Measurements from ENCODE around the gene LDB2.
"Not testable (repeated sequence)": the region's sequence is repeated elsewhere in the genome, so short reads cannot be mapped to it uniquely, and the experiment has no call there.

LDB2 gene

GRCh38 chr4:16655111-16655510 lies 243.3 kb downstream of the LDB2 start:
- no peaks in the 10 kb centered on the region for H3K9me3 ChIP-seq (ENCODE audit: control insufficient read depth, low read length)
- WGBS, 2 experiments (ENCODE audit: insufficient coverage in 2 of 2), result 100% methylated on average over 1 to 2 of the region's 3 CpGs
- no peak overlapping the region for H3K4me3 ChIP-seq (ENCODE audit: extremely low read depth, insufficient read depth, low read length, poor library complexity, severe bottlenecking)
- no peak overlapping the region for H3K27ac ChIP-seq (ENCODE audit: low read depth, low read length, severe bottlenecking)
- H3K36me3 ChIP-seq (ENCODE audit: control insufficient read depth, insufficient read depth, low read length), result peaks cover 12% of the 10 kb centered on the region
- no peaks in the 10 kb centered on the region for H3K4me1 ChIP-seq (ENCODE audit: control insufficient read depth, insufficient read depth, low read length, poor library complexity, severe bottlenecking)

DNA sequence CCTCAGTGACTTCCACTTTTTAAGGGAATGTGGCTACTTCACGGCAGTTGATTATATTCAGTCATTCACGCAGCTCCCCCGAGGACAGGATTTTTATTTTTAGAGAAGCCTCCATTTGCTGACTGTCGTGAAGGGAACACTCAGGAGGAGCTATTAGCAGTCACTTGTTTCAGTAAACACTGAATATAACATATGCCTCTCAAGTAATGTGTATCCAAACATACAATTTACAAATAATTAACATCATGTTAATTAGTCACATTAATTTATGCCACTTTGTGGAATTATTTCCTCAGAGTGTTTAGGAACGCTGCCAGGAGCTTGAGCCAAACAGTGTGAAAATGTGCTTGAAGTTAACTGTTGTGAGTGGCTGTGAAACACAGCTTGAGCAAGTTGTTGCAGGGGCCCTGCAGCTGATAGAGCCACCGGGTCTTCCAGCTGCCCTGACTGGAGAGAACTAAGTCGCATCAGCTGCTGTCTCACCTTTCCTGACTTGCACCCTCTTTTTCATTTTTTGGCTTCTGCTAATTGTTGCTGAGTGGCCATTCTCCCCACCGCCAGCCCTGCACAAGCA lies 245.6 kb downstream of the LDB2 start:
- peaks cover 7% of the 10 kb centered on the region for H3K36me3 ChIP-seq (ENCODE audit: control insufficient read depth, insufficient read depth, low read length)
- H3K4me3 ChIP-seq (ENCODE audit: extremely low read depth, insufficient read depth, low read length, poor library complexity, severe bottlenecking), result no peak overlapping the region
- H3K4me1 ChIP-seq (ENCODE audit: control insufficient read depth, insufficient read depth, low read length, poor library complexity, severe bottlenecking), result no peaks in the 10 kb centered on the region
- 98 to 100% methylated on average over 6 to 7 of the region's 8 CpGs for WGBS, 2 experiments (ENCODE audit: insufficient coverage in 2 of 2)
- H3K27ac ChIP-seq (ENCODE audit: low read depth, low read length, severe bottlenecking), result no peak overlapping the region
- H3K9me3 ChIP-seq (ENCODE audit: control insufficient read depth, low read length), result no peaks in the 10 kb centered on the region

DNA sequence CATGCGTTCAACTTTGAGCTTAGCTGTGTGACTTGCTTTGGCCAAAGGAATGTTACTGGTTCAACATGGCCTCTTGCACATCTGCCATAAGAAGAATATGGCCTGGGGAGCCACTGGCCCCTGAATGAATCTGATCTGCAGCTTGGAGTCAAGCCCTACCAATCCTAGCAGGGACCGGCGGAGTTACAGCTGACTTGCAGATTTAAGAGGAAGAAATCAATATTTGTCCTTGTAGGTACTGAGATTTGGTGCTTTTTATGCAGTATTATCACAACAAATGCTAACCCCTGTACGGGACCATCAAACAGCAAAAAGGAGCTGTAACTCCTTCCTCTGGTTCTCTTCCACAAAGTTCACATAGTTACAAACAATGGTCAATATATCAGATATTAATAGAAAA lies 252.0 kb downstream of the LDB2 start:
- H3K36me3 ChIP-seq (ENCODE audit: control insufficient read depth, insufficient read depth, low read length), result peaks cover 5% of the 10 kb centered on the region
- H3K27ac ChIP-seq (ENCODE audit: low read depth, low read length, severe bottlenecking), result no peak overlapping the region
- WGBS, 2 experiments (ENCODE audit: insufficient coverage in 2 of 2), result 100% methylated on average over 1 to 3 of the region's 4 CpGs
- H3K9me3 ChIP-seq (ENCODE audit: control insufficient read depth, low read length), result no peaks in the 10 kb centered on the region
- H3K4me1 ChIP-seq (ENCODE audit: control insufficient read depth, insufficient read depth, low read length, poor library complexity, severe bottlenecking), result no peaks in the 10 kb centered on the region
- H3K4me3 ChIP-seq (ENCODE audit: extremely low read depth, insufficient read depth, low read length, poor library complexity, severe bottlenecking), result no peak overlapping the region

- WGBS, 2 experiments (ENCODE audit: insufficient coverage in 2 of 2), result 60% methylated on average over 1 of the region's 2 CpGs; no CpG with 5 or more reads in 1 of the 2 experiments
- Histone ChIP-seq H3K4me3 (ENCODE audit: extremely low read depth, insufficient read depth, low read length, poor library complexity, severe bottlenecking) (no peak overlapping the region), H3K9me3 (ENCODE audit: control insufficient read depth, low read length) (no peaks in the 10 kb centered on the region), H3K4me1 (ENCODE audit: control insufficient read depth, insufficient read depth, low read length, poor library complexity, severe bottlenecking) (no peaks in the 10 kb centered on the region), H3K36me3 (ENCODE audit: control insufficient read depth, insufficient read depth, low read length) (peaks cover 2% of the 10 kb centered on the region), H3K27ac (ENCODE audit: low read depth, low read length, severe bottlenecking) (no peak overlapping the region)
Observed at GRCh38 chr4:16643893-16644292, 254.6 kb downstream of the LDB2 start.

DNA sequence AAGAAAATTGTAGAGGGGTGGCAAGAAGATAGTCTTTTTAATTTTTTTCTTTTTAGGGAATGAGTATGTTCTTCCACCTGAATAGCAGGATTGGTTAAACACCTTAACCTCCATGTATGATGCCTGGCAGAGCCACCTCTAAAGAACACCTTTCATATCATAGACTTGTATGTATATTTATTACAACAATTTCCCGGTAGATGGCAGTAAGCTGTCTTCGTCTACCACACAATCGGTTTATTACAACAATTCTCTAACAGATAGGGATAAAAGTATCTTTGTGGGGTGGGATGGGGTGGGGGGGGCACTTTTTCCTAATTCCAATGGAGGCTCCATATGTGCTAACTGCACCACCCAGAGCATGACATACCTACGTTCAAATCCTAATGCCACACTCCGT lies 255.5 kb downstream of the LDB2 start:
- Histone ChIP-seq H3K27ac (ENCODE audit: low read depth, low read length, severe bottlenecking) (no peak overlapping the region), H3K4me3 (ENCODE audit: extremely low read depth, insufficient read depth, low read length, poor library complexity, severe bottlenecking) (no peak overlapping the region), H3K9me3 (ENCODE audit: control insufficient read depth, low read length) (no peaks in the 10 kb centered on the region), H3K36me3 (ENCODE audit: control insufficient read depth, insufficient read depth, low read length) (peaks cover 2% of the 10 kb centered on the region), H3K4me1 (ENCODE audit: control insufficient read depth, insufficient read depth, low read length, poor library complexity, severe bottlenecking) (no peaks in the 10 kb centered on the region)
- 92 to 100% methylated on average over 2 of the region's 5 CpGs for WGBS, 2 experiments (ENCODE audit: insufficient coverage in 2 of 2)

DNA sequence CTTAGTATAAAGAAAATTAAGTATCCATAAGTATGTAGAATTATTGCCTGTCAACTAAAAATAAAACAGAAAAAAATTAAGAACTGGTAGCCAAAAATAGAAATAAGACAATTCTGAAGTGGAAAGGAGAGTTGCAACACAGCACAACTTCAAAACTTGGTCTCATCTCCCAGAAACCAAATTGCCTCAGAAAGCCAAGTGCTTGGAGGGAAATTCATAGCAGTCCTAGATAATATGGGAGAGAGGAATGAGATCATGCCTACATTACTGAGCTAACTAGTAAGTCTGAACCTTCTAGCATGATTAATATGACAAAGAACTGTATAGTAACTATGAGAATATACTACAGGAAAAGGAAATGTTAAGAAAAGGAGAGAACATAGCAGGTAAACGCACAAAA lies 256.5 kb downstream of the LDB2 start:
- H3K9me3 ChIP-seq (ENCODE audit: control insufficient read depth, low read length), result no peaks in the 10 kb centered on the region
- no CpG with 5 or more reads among the region's 1 CpG for WGBS, 2 experiments (ENCODE audit: insufficient coverage in 2 of 2)
- H3K4me1 ChIP-seq (ENCODE audit: control insufficient read depth, insufficient read depth, low read length, poor library complexity, severe bottlenecking), result no peaks in the 10 kb centered on the region
- H3K27ac ChIP-seq (ENCODE audit: low read depth, low read length, severe bottlenecking), result no peak overlapping the region
- peaks cover 3% of the 10 kb centered on the region for H3K36me3 ChIP-seq (ENCODE audit: control insufficient read depth, insufficient read depth, low read length)
- no peak overlapping the region for H3K4me3 ChIP-seq (ENCODE audit: extremely low read depth, insufficient read depth, low read length, poor library complexity, severe bottlenecking)

- no peaks in the 10 kb centered on the region for H3K9me3 ChIP-seq (ENCODE audit: control insufficient read depth, low read length)
- peaks cover 9% of the 10 kb centered on the region for H3K36me3 ChIP-seq (ENCODE audit: control insufficient read depth, insufficient read depth, low read length)
- H3K27ac ChIP-seq (ENCODE audit: low read depth, low read length, severe bottlenecking), result no peak overlapping the region
- no peak overlapping the region for H3K4me3 ChIP-seq (ENCODE audit: extremely low read depth, insufficient read depth, low read length, poor library complexity, severe bottlenecking)
- H3K4me1 ChIP-seq (ENCODE audit: control insufficient read depth, insufficient read depth, low read length, poor library complexity, severe bottlenecking), result no peaks in the 10 kb centered on the region
- WGBS, 2 experiments (ENCODE audit: insufficient coverage in 2 of 2), result 81 to 88% methylated on average over 1 to 2 of the region's 4 CpGs
Observed at GRCh38 chr4:16636912-16637630, 261.4 kb downstream of the LDB2 start.

GRCh38 chr4:16636304-16636703 lies 262.1 kb downstream of the LDB2 start:
- Histone ChIP-seq H3K27ac (ENCODE audit: low read depth, low read length, severe bottlenecking) (no peak overlapping the region), H3K9me3 (ENCODE audit: control insufficient read depth, low read length) (no peaks in the 10 kb centered on the region), H3K4me1 (ENCODE audit: control insufficient read depth, insufficient read depth, low read length, poor library complexity, severe bottlenecking) (no peaks in the 10 kb centered on the region), H3K4me3 (ENCODE audit: extremely low read depth, insufficient read depth, low read length, poor library complexity, severe bottlenecking) (no peak overlapping the region), H3K36me3 (ENCODE audit: control insufficient read depth, insufficient read depth, low read length) (peaks cover 9% of the 10 kb centered on the region)
- 88 to 90% methylated on average over 2 of the region's 2 CpGs for WGBS, 2 experiments (ENCODE audit: insufficient coverage in 2 of 2)

- 88 to 92% methylated on average over 1 of the region's 2 CpGs for WGBS, 2 experiments (ENCODE audit: insufficient coverage in 2 of 2)
Observed at GRCh38 chr4:16629274-16629673, 269.2 kb downstream of the LDB2 start.

GRCh38 chr4:16628835-16629234 lies 269.6 kb downstream of the LDB2 start:
- not testable (repeated sequence) for H3K36me3 ChIP-seq (ENCODE audit: control insufficient read depth, insufficient read depth, low read length); H3K4me1 ChIP-seq (ENCODE audit: control insufficient read depth, insufficient read depth, low read length, poor library complexity, severe bottlenecking); H3K27ac ChIP-seq (ENCODE audit: low read depth, low read length, severe bottlenecking); H3K9me3 ChIP-seq (ENCODE audit: control insufficient read depth, low read length); H3K4me3 ChIP-seq (ENCODE audit: extremely low read depth, insufficient read depth, low read length, poor library complexity, severe bottlenecking)
- 82 to 93% methylated on average over 2 of the region's 4 CpGs for WGBS, 2 experiments (ENCODE audit: insufficient coverage in 2 of 2)

More at GRCh38 chr4:16629274-16629673, 269.2 kb downstream of the LDB2 start:
- H3K27ac ChIP-seq (ENCODE audit: low read depth, low read length, severe bottlenecking); H3K36me3 ChIP-seq (ENCODE audit: control insufficient read depth, insufficient read depth, low read length); H3K9me3 ChIP-seq (ENCODE audit: control insufficient read depth, low read length); H3K4me1 ChIP-seq (ENCODE audit: control insufficient read depth, insufficient read depth, low read length, poor library complexity, severe bottlenecking); H3K4me3 ChIP-seq (ENCODE audit: extremely low read depth, insufficient read depth, low read length, poor library complexity, severe bottlenecking): not testable (repeated sequence)

DNA sequence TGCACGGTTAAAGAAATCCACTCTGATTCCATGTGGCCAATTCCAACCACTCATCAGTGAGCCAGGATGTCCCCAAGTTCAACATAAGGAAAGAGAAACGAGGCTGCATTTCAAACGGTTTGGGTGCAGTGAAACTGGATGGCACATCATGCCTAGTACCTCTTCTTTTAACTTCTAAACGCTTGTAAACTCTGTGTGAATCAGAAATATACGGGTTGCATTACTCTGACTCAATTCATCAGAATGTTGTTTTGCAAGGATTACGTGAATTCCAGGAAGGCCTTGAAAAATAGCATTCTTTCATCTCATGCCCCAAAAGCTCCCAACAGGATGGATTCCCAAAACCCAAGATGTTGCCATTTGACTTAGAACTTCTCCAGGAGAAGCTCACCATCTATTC lies 270.4 kb downstream of the LDB2 start:
- H3K4me3 ChIP-seq (ENCODE audit: extremely low read depth, insufficient read depth, low read length, poor library complexity, severe bottlenecking), result no peak overlapping the region
- H3K36me3 ChIP-seq (ENCODE audit: control insufficient read depth, insufficient read depth, low read length), result peaks cover 8% of the 10 kb centered on the region
- no peak overlapping the region for H3K27ac ChIP-seq (ENCODE audit: low read depth, low read length, severe bottlenecking)
- H3K4me1 ChIP-seq (ENCODE audit: control insufficient read depth, insufficient read depth, low read length, poor library complexity, severe bottlenecking), result peaks cover 10% of the 10 kb centered on the region
- 91 to 96% methylated on average over 3 of the region's 6 CpGs for WGBS, 2 experiments (ENCODE audit: insufficient coverage in 2 of 2)
- no peaks in the 10 kb centered on the region for H3K9me3 ChIP-seq (ENCODE audit: control insufficient read depth, low read length)
